ENCODE results near the gene UBC.
"Not testable (repeated sequence)": the region's sequence is repeated elsewhere in the genome, so short reads cannot be mapped to it uniquely, and the experiment has no call there.

UBC gene

DNA sequence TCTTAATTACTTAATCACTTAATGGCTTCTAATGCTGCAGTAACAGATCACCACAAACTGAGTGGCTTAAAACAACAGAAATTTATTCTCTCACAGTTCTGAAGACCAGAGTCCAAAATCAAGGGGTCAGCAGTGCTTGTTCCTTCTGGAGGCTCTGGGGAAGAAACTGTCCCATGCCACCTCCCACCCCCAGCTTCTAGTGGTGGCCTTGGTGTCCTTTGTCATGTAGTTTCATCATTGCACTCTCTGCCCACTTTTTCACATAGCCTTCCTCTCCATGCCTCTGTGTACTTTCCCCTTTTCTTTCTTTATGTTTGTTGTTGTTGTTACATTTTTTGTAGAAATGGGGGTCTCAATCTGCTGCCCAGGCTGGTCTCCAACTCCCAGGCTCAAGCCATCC is 16.1 kb upstream of the UBC start:
- DNase-seq: no peak

DNA sequence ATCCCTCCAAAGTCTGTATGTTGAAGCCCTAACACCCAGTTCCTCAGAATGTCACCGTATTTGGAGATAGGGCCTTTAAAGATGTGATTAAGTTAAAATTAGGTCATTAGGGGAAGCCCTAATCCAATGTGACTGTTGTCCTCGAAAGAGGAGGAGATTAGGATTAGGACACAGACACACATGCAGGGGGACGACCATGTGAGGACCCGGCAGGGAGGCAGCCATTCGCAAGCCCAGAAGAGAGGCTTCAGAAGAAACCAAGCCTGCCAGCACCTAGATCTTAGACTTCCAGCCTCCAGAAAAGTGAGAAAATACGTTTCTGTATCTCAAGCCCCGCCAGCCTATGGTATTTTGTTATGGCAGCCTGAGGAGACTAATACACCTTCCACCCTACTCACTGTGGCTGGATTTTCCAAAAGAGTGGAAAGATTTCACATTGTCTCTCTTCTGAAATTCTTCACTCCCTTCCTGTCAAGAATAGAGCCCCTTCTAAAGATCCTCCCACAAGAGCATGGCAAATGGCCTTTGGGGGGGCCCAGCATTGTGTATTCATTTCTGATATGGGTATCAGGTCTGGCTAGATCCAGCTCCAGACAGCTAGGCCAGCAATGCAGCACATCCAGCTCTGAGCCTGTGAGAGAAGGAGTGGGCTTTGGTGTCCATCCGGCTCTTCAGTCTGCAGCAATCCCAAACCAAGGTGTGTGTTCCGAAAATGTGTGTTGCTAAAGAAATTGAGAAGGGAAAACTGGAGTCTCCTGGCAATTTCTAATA is 15.4 kb upstream of the UBC start:
- no peak for DNase-seq

DNA sequence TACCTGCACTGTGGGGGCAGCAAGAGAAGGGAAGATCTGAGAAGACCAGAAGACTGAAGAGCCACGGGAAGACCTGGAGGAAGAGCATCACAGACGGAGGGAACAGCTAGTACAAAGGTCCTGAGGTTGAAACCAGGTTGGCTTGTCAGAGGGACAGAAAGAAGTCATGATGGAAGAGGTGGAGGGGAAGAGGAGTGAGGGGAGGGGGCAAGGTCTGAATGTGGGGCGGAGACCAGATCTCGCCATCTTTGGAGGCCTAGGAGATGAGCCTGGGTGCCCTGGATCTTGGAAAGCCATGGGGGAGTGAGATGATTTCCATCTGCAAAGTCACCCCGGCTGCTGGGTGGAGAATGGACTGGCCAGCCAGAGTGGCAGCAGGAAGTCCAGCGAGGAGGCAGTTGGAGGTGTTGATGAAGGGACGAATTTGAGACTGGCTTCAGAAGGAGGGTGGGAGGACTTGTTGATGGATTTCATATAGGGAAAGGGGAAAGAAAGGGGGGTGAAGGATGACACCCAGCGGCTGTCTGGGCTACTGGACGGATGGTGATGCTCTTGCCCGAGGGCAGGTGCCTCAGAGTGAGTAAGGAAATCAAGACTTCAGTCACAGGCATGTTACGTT is 14.6 kb upstream of the UBC start:
- no peak for DNase-seq

DNA sequence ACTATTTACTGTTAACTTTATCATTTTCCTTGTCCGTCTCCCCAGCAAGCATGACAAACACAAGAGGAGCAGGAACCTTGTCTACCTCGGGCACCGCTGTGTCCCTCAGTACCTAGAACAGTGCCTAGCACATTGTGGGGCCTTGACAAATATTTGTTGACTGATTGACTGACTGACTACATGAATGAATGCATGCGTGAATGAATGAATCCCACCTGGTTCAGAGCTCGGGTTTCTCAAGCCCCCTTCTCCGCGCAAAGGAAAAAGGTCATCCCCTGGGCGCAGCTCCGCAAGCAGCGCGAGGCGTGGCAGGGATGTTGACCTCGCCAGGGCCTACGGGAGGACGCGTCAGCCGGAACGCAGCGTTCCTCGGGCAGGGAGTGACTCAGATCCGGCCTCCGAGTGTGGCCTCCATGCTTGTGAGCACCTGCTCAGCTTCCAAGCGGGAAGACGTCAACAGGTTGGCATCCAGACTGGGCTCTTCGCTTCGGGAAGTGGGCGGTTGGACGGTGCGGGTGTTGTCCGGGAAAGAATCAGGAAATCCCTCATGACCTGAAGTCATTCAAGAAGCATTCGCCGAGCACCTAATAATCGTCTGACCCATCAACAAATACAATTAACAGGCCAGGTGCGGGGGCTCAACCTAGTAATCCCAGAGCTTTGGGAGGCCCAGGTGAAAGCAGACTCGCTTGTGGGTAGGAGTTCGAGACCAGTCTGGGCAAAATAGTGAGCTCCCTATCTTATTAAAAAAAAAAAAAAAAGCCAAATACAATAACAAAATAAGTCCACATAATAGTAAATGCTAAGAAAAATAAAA is 13.9 kb upstream of the UBC start:
- DNase-seq: no peak

DNA sequence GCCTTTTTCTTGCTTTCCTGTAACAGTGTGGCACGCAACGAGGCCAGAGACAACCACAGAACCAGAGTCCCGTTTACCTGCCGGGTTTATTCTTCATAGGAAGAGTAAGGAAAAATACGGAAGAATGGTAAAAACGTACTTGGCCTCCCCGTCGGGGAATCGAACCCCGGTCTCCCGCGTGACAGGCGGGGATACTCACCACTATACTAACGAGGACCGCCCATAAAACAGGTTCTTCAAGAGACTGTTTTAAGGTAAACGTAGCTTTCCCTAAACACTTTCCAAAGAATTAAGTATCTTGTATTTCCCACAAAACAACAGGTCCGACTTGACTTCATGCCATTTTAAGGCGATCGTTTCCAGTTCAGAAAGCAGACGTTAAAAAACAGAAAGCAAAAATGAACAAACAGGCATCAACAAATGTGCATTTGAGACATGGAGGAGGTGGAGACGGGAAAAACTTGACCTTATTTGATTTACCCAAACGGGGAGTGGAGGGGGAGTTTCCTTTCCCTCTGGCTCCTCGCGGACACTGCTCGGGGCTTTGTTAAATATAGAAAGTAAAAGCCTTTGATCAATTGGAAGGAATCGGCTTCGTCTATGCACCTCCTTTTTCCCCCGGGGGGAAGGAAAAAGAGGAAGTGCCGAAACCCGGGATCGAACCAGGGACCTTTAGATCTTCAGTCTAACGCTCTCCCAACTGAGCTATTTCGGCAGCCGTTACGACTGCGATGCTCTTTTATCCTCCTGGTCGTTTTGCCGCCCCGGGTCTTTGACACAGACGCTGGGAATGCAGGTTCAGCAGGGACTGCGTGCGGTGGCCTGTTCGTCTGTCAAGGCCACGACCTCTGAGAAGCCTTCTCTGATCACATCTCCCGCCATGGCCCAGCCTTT is 13.0 kb upstream of the UBC start:
- DNase-seq: no peak

DNA sequence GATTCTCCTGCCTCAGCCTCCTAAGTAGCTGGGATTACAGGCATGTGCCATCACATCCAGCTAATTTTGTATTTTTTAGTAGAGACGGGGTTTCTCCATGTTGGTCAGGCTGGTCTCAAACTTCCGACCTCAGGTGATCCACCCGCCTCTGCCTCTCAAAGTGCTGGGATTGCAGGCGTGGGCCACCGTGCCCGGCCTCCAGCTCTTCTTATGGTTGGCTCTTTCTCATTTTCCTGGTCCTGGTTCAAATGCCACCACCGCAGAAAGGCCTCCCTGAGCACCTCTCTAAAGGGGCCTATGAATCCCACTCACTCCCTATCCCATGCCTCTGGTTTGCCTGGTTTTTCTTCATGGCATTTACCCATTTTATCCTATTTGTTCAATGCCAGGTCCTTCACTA is 11.3 kb upstream of the UBC start:
- DNase-seq: not testable (repeated sequence)

DNA sequence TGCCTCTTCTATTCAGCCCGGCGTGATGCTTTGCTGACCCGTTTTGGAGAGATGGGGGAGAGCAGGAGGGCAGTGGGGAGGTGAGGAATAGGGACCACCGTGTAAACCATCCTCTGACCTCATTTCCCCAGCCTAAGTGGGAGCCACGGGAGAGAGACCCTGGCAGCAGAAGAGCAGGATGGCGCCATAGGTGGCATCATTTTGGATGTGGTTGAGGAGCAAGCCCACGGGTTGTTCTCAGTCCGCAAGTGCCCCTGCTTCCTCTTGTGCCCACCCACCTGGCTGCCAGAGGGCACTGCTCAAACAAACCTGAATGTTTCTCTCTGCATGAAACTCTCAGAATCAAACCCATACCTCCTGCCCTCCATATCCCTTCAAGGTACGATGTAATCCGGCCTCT is 10.7 kb upstream of the UBC start:
- DNase-seq: no peak

DNA sequence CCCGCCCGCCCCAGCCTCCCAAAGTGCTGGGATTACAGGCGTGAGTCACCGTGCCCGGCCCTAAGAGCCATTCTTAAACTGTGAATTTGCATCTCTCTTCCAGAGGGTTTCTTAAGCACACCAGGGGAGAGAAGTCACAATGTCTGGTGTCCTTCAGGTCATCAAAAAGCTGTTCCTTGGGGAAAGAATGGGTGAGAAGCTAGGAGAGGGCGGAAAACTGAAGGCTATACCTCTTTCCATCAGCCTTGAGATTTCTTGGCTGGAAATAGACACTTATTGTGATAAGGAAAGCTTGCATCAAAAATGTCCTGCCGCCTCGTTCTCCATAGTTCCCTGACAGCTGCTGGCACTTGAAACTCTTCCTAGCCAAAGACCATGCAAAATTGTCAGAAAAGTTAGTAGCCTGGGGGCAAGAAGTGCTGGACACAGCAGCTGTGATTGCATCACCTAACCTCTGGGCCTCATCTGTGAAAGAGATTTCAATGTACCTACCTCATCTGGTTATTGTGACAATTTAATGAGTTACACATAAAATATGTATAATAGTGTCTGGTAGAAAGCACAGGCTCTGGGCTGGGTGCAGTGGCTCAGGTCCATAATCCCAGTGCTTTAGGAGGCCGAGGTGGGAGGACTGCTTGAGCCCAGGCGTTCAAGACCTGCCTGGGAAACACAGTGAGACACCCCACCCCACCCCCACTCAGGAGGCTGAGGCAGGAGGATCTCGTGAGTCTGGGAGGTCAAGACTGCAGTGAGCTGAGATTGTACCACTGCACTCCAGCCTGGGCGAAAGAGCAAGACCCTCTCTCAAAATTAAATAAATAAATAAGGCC is 9.7 kb upstream of the UBC start:
- DNase-seq: no peak

DNA sequence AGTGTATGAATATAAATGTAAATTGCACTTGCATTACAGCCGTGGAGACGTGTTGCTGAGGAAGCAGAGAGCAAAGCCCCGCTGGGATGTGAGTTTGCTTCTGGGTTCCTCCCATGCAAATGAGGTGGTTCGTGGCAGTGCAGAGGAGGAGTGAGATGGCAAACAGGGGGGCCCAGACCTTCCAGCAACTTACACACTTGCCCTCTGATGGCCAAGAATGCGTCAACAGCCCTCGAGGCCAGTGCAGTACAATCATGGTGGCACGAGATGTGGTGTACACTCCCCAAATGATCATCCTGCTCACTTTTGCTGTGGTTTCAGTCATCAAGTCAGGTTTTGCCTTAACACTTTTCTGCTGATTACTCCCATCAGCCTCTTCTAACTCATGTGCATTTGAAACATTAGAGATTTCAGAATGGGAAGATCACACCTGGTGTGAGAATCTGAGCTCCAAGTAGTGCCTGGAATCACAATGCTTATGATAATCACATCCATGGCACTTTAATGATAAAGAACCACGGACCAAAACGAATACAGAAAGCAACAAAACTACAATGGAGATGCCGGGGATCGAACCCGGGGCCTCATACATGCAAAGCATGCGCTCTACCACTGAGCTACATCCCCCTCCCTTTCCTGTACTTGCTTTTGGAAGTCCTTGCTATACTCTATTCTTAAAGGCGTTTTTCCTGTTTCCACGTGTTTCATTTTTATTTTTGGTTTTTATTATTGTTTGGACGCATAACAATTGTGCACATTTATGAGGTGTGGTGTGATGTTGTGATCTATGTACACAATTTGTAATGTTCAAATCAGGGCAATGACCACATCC is 7.0 kb upstream of the UBC start:
- no peak for DNase-seq

DNA sequence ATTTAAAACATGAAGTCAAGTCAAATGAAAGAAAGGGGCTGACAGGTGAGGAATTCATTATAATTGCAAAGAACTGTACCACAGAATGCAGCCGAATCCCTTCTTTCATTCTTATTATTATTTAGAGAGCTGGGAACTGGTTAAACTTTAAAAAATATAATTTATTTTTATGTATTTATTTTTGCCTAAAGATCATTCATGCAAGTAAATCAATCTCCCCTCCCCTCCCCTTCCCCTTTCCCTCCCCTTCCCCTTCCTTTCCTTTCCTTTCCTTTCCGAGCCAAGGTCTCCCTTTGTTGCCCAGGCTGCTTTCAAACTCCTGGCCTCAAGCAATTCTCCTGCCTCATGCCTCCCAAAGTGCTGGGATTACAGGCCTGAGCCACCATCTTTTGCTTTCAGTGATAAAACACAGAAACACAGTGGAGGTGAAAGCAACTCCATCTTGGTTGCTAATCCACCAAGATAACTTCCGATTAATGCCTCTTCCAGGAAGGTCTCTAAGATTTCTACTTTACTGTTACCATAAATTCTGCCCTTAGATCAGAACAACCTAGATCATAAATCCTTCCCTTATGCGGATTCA is 6.0 kb upstream of the UBC start:
- DNase-seq: no peak

DNA sequence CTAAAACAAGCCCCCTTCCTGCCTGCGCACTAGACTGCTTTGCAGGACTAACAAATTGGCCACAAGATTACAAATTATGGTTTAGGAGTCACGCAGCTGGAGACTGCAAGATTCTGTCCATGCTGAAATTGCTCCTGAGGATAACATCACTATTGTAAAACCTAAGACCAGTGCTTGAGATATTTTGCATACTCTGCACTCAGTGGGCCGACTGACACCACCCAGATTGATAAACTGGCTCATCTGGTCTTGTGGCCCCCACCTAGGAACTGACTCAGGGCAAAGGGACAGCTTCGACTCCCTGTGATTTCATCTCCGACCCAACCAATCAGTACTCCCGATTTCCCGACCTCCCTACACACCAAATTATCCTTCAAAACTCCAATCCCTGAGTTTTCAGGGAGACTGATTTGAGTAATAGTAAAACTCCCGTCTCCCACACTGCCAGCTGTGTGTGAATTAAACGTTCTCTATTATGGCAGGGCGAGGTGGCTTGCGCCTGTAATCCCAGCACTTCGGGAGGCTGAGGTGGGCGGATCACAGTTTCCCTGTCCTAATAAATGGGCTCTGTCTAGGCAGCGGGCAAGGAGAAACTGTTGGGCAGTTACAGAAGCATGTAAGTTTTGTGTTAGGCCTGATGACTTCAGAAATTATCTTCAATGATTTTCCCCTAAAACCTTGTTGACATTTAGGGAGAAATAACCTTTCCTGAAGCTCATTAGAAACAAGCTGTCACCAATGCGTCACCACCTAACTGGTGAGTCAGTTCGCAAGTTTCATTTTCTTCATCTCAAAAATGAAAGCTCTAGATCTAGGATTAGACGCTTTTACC is 5.3 kb upstream of the UBC start:
- no peak for DNase-seq

DNA sequence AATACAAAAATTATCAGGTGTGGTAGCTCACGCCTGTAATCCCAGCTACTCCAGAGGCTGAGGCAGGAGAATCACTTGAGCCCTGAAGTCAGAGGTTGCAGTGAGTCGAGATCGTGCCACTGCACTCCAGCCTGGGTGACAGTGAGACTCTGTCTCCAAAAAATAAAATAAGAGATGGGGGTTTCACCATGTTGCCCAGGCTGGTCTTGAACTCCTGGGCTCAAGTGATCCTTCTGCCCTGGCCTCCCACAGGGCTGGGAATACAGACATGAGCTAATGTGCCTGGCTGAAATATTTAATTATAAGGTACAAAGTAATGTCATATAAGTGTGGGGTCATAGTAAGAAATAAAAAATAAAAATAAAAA is 4.2 kb upstream of the UBC start:
- not testable (repeated sequence) for DNase-seq

DNA sequence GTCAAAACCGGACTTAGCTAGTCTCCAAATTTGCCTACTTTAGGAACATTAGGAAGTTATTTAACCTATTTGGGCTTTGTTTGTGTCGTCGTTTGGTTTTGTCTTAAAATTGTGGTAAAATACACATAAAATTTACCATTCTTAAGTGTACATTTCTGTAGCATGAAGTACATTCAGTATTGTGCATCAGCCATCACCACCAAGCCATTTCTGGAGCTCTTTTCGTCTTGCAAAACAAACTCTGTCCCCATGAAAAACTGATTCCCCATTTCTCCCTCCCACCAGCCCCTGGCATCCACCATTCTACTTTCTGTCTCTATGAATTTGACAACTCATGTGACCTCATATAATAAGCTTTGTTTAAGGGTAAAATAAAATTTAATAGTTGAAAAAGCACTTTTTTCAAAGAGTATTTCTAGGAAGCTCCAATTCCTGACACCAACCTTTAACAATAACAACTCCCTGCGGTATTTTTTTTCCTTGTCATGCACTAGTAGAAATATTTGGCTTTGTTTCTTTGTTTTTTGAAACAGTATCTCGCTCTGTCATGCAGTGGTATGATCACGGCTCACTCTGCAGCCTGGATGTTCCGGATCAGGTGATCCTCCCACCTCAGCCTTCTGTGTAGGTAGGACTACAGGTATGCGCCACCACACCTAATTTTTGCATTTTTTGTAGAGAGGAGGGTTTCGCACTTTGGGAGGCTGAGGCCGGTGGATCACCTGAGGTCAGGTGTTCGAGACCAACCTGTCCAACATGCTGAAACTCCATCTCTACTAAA is 3.6 kb upstream of the UBC start:
- no peak for DNase-seq

DNA sequence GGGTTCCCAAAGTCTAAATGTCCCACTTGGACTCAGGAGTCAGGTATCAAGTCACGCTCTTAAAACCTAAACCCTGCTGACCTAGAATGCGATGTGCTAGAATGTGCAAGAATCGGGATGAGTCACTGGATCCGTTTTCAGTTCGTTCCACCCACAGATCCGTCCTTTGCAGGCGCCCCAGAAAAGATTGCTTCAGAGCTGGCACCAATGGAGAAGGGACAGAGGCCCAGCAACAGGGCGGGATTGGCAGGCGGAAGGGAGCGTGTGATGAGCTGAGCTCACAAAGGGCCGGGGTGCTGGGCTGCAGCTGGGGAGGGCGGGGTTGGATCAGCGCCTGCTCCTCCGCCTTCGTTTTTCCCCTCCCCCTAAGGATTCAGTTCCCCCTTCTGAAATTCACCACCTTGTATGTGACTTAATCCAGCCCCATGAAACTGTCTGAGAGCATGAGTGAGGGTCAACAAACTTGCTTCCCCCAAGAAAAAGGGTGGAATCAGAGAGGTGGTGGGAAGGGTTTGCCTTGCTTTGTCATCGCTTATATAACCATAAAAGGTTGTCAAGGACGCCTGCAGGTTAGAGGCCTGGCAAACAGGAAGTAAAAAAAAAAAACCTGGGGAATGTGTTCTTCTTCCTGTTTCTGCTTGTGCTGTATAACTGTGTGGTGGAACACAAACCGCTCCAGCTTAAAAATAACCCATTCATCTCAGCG is 2.8 kb upstream of the UBC start:
- DNase-seq: no peak

DNA sequence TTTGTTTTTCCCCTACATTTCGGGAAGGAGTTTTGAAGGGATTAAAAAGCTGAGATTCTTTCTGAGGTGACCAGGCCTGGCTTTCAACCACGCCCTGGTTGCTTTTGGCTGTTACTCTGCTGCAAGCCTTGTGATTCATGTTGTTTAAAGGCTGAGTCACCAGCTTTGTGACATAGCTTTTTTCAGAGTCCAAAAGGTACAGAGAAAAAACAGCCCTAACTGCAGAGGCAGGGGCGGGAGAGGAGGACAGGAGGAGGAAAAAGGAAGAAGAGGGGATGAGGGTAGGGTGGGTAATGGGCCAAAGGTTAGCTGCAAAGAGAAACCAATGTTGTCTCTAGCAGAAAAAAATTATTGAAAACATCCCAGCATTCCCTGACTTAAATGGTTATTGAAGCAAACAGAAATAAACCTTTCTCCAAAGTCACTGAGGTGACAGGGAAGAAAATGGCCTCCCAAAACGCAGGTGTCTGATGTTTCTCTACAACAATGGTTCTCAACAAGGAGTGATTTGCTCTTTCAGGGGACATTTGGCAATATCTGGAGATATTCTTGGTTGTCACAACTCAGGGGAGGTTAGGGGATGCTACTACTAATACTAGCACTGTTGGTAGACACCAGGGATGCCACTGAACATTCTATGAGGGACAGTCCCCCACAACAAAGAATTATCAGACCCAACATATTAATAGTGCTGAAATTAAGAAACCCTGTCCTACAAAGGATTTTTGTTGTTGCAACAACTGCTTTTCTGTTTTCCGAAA is 2.1 kb upstream of the UBC start:
- no peak for DNase-seq

DNA sequence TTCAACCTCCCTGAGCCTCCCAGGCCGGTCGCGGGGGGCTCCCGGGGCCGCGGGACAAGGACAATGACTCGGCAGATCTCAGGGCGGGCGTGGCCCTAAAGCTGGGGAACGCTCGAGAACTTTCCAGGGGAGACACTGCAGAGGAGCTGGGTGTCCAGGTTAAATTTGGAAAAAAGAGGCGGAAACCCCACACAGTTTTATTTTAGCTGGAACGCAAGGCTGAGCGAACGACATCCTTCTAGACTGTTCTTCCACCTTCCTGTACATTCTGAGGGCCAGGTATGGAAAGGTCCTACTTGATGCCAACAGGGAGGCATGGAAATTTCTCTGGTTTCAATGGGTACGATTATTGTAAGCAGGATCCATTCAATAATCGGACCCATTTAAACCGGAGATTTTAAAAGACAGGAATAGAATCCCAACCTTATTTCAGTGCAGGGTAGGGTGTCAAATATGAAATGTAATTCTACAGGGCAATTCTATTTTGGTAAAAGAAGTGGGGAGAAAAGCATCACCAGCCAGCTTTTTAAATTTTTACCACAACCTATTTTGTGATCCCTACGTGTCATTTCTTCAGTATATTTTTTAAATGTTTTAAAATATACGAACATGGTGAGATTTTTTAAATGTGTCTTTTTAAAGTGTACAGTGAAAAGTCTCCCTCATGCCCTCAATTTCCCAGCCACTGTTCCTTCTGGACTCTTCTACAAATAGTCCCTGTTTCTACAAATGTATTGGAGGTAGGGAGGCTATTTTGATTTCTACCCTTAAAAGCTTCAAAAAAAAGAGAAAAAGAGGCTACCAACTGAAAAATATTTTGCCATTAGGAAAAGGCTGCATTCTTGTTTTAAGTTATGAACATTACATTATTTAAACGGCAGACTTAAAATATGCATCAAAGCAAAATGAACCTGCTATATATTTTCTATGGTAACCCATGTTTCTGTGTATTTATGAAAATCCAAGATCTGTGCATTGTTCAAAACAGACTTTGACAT is 1.1 kb upstream of the UBC start:
- no peak for DNase-seq
